Lung microvascular endothelial cell (primary cell): ENCODE measurements around the gene ARL16. TPM values are rescaled to one million over a fixed set of nuclear protein-coding genes. Genes with fewer than 3 reads are reported as not detected.

ENCODE experiments used
- DNase-seq, 2 donors: peaks; one replicate each; pipeline versions ENCODE4 v3.0.0 to v3.0.0-alpha.2; 2010; ENCODE audit warnings: low read depth in 2 of 2
- total RNA-seq: library from RNA; depleted of rRNA; stranded (reverse); fragments of >200 nt; gene quantifications from 2 replicates; pipeline ENCODE4 v1.2.1, GENCODE V29; 2014

Gene ARL16
- total RNA-seq, 1 donor from 2014 or later: 28.6 TPM

- no peak for DNase-seq
Observed at GRCh38 chr17:81696218-81696941, 12.8 kb upstream of the ARL16 start.

GRCh38 chr17:81695801-81696200 is 12.2 kb upstream of the ARL16 start:
- no peak for DNase-seq

DNA sequence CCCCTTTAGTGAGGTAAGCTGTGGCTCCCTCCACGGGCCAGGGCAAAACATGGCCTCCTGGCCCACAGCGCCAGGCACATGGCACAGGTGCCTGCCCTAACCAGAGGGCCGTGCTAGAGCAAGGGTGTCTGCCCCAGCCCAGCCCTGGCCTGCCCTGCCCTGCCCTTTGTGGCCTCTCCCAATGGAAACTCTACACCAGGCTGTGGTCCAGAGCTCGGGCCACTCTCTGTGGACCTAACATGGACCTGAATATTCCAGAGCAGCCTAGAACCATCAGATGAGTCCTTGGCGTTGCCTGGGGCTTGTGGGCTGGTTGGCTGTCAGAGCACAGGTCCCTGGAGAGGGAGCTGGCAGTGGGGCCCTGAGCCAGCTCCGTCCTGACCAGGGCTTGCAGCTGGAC is 11.6 kb upstream of the ARL16 start:
- no peak for DNase-seq

- no peak for DNase-seq
Observed at GRCh38 chr17:81694810-81695209, 11.2 kb upstream of the ARL16 start.

DNA sequence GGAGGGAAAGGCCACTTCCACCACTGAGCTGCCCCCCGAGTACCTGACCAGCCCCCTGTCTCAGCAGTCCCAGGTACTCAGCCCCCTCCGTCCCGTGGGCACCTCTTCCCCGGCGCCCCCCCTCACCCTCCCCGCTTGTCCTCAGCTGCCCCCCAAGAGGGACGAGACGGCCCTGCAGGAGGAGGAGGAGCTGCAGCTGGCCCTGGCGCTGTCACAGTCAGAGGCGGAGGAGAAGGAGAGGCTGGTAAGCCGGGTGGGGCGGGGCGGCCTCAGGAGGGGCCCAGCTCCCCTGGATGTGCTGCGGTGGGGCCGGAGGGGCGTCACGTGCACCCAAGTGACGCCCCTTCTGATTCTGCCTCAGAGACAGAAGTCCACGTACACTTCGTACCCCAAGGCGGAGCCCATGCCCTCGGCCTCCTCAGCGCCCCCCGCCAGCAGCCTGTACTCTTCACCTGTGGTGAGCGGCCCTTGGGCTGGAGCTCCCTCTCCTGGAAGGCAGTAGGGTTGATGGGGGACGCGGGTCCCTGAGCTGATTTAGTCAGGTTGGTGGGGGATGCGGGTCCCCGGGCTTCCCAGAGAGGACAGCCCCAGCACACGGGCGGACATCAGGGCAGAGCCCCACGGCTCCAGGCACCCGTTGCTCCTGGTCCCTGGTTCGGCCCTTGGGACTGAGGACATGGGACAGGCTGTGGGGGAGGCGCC is 10.1 kb upstream of the ARL16 start:
- DNase-seq: no peak

- no peak for DNase-seq
Observed at GRCh38 chr17:81691608-81692007, 8.0 kb upstream of the ARL16 start.

GRCh38 chr17:81691196-81691595 is 7.6 kb upstream of the ARL16 start:
- no peak for DNase-seq

- no peak for DNase-seq
Observed at GRCh38 chr17:81690549-81690948, 7.0 kb upstream of the ARL16 start.

GRCh38 chr17:81690066-81690465 is 6.5 kb upstream of the ARL16 start:
- no peak for DNase-seq

- no peak for DNase-seq
Observed at GRCh38 chr17:81688616-81689015, 5.0 kb upstream of the ARL16 start.

- no peak for DNase-seq
Observed at GRCh38 chr17:81687770-81688541, 4.4 kb upstream of the ARL16 start.

DNA sequence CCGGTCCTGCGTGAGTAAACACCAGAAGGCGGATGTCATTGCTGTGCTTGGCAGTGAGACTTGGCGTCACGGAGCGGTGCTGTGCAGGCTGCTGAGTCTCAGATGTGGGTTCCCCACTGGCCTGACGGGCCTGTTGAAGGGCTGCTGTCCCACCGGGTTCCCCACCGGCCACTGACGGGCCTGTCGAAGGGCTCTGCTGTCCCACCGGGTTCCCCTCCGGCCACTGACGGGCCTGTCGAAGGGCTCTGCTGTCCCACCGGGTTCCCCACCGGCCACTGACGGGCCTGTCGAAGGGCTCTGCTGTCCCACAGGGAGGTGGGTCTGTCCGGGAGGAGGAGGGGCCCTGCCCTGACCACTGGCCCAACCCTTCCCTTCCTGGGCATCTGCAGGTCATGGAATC is 3.0 kb upstream of the ARL16 start:
- no peak for DNase-seq

GRCh38 chr17:81685108-81685507 is 1.5 kb upstream of the ARL16 start:
- DNase-seq: peak in 1 of 2 donors; percentile 69

DNA sequence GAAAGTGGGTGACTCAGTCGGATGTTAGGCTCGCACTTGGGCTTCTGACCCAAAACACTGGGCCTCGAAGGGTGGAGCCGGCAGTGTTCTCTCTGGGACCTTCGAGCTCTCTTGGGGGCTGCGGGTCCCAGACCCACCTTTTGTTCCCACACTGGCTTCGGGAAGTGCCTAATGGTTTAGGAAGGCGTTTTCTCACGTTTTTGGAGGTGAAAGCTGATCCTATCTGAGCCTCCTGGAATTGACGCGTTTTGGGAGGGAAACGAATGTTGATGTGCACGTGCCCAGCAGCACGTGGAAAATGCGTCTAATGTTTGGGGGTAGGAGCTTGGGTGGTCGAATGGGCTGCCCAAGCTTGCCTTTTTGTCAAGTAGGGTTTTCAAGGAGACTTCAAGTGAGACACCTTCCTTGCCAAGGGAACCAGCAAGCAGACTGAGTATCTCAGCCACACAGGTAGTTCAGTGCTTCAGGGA is 880 bp upstream of the ARL16 start:
- no peak for DNase-seq

DNA sequence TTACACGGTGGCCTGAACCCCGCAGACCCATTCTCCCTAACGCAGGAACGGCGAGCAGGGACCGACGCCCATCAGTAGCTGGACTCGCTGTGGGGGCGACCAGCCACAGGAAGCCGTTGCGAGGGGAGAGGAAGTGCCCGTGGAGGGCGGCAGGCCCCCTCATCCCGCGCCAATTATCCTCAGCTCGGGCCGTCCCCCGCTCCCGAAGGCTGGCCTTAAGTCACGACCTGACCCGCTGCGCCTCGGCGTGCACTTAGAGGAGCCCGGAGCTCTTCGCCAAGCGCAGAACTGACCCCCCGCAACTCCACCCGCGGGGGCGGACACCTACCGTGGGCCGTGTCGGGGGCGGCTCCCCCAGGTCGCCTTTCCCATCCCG is 401 bp downstream of the ARL16 start:
- DNase-seq: no peak

DNA sequence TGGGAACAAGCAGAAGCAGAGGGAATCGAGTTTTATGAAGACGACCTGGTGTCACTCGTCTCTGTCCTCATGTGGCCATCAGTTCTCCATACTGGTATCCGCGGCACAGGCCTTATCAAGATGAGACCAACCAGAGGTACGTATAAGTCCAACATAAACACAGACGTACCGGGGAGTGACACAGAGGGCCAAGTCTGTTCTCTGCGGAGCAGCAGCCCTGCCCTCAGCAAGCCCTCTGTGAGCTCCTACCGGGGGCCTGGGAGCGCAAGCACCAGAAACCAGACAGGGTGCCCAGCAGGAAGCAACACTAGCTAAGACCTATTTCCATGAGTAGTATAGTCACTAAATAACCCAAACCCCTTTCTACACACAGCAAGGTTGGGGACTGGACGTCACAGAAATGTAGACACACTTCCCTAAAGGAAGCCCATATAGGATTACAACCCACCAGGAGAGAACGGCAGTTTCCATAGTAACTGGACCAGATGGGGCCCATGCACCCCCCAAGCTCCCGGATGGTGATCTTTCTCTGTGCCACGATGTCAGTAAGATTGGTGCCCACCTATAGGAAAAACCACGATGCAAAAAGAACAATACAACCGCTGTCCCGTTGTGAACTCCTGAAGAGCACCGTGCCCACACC is 911 bp downstream of the ARL16 start:
- no peak for DNase-seq

DNA sequence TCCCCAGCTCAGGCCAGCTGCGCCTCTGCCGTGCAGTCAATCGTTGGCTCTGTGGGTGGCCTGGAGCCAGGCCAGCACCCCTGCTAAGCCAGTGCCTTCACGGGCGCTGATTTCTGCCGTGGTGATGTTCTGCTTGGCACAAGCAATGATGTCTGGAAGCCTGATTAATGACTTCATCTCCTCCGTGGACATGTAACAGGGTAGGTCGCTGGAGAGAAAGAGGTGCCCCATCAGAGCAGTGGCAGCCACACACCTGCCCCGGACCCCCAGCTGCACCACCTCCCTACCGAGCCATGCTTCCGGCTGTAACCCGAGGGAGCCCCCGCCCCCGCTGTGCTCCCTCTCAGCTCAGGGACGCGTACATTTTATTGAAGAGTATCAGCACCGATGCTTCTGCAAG is 1.9 kb downstream of the ARL16 start:
- no peak for DNase-seq

DNA sequence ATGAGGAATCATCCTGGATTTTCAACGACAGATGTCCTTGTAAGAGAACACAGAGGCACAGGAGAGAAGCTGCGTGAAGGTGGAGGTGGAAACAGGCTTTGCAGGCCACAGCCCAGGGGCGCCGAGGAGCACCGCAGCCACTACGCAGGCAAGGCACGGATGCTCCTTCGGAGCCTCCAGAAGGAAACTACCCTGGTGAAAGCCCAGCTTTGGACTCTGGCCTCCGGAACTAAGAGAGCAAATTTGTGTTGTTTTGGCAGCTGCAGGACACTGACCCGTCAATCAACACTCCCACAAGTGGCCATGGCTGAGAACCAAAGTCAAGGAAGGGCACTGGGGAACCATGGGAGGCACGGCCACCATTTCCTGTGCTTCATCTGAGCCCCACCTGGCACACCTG is 3.4 kb downstream of the ARL16 start:
- DNase-seq: no peak

GRCh38 chr17:81676906-81677305 is 6.7 kb downstream of the ARL16 start:
- DNase-seq: no peak

- peak in 1 of 2 donors; percentile 46 for DNase-seq
Observed at GRCh38 chr17:81675515-81676221, 7.9 kb downstream of the ARL16 start.

DNA sequence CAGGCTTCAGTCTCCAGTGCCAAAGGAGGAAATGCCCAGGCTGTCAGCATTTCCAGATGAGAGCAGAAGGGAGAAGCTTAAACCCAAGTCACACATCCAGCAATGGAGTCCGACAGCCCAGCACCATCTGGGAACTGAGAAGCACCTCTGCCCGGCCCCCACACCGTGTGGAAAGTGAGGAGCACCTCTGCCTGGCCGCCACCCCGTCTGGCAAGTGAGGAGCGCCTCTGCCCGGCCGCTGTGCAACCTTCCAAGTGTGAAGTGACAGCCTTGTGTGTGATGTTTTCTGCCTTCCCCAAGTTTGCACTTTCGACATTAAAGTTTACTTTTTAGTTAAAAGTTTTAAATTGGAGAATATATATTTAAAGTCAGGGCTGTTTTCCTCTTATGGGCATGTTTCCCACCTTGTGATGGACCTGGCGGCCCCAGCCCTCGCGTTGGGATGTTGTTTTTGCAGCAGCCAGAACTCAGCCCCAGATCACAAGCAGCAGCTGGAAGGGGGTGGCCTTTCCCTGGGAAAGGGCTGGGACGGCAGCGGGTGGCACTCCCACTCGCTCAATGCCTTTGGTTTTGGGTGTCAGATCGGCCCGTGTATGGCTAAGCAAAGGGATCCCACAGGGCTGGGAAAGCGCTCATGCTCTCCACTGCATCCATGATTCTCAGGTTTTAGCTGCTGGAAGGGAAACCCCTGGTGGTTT is 9.9 kb downstream of the ARL16 start:
- DNase-seq: no peak
